Liver (tissue), 9 donors: ENCODE data around the gene PPP2R3B. TPM values are rescaled to one million over a fixed set of nuclear protein-coding genes. Genes with fewer than 3 reads are reported as not detected.

Experiments used
- DNase-seq: peaks from one replicate; pipeline ENCODE4 v3.0.0-alpha.2; 2017; ENCODE audit warnings: low spot score
- H3K27ac ChIP-seq, 2 donors: one replicate each; pipeline ENCODE4 v1.7.0; 2013; ENCODE audit warnings: inconsistent platforms in 2 of 2, low read length in 2 of 2, control low read depth in 1 of 2, low read depth in 1 of 2, mild to moderate bottlenecking in 1 of 2
- H3K27me3 ChIP-seq, 4 donors: one replicate each; pipeline versions ENCODE4 v1.6.1 to v1.7.0; 2013; ENCODE audit warnings: low read length in 3 of 4, inconsistent platforms in 1 of 4, mild to moderate bottlenecking in 1 of 4, moderate library complexity in 1 of 4; ENCODE audit not compliant: control insufficient read depth in 4 of 4, insufficient read depth in 4 of 4
- H3K36me3 ChIP-seq, 4 donors: one replicate each; pipeline versions ENCODE4 v1.6.1 to v1.7.0; 2013; ENCODE audit warnings: low read length in 3 of 4, mild to moderate bottlenecking in 3 of 4, low read depth in 1 of 4, moderate library complexity in 1 of 4; ENCODE audit not compliant: control insufficient read depth in 4 of 4, insufficient read depth in 3 of 4
- H3K4me1 ChIP-seq, 4 donors: one replicate each; pipeline versions ENCODE4 v1.6.1 to v1.7.0; 2013; ENCODE audit warnings: low read length in 3 of 4, mild to moderate bottlenecking in 3 of 4, moderate library complexity in 1 of 4; ENCODE audit not compliant: control insufficient read depth in 4 of 4, insufficient read depth in 4 of 4
- H3K4me3 ChIP-seq, 3 donors: one replicate each; pipeline versions ENCODE4 v1.6.1 to v1.7.0; 2013; ENCODE audit warnings: low read length in 3 of 3, control low read depth in 1 of 3, low read depth in 1 of 3, mild to moderate bottlenecking in 1 of 3
- H3K9ac ChIP-seq, 2 donors: one replicate each; pipeline ENCODE4 v1.7.0; 2013; ENCODE audit warnings: low read length in 2 of 2, mild to moderate bottlenecking in 2 of 2, moderate library complexity in 2 of 2, control low read depth in 1 of 2, low read depth in 1 of 2
- H3K9me3 ChIP-seq, 4 donors: one replicate each; pipeline versions ENCODE4 v1.6.1 to v1.7.0; 2013; ENCODE audit warnings: low read length in 3 of 4; ENCODE audit not compliant: control insufficient read depth in 4 of 4
- ATF3 ChIP-seq: IDR thresholded peaks from 2 replicates; pipeline ENCODE4 v1.6.1; 2016; ENCODE audit warnings: antibody characterized with exemption
- EGR1 ChIP-seq, 2 donors: IDR thresholded peaks; 2 replicates each; pipeline ENCODE4 v1.6.1; 2016 to 2018; ENCODE audit warnings: antibody characterized with exemption in 2 of 2, low read depth in 2 of 2
- FOXA1 ChIP-seq: IDR thresholded peaks from 2 replicates; pipeline ENCODE4 v1.6.1; 2016; ENCODE audit warnings: antibody characterized with exemption
- FOXA2 ChIP-seq: IDR thresholded peaks from 2 replicates; pipeline ENCODE4 v1.6.1; 2016; ENCODE audit warnings: antibody characterized with exemption
- GABPA ChIP-seq, 2 donors: IDR thresholded peaks in 1 of 2; conservative IDR thresholded peaks in 1 of 2; 2 replicates each; pipeline ENCODE4 v1.6.1; 2016; ENCODE audit warnings: antibody characterized with exemption in 2 of 2, mild to moderate bottlenecking in 1 of 2, moderate library complexity in 1 of 2
- HNF4A ChIP-seq, 2 donors: conservative IDR thresholded peaks; 2 replicates each; pipeline ENCODE4 v1.6.1; 2016; ENCODE audit warnings: antibody characterized with exemption in 2 of 2, mild to moderate bottlenecking in 2 of 2
- HNF4G ChIP-seq: IDR thresholded peaks from 2 replicates; pipeline ENCODE4 v1.6.1; 2016; ENCODE audit warnings: antibody characterized with exemption
- JUND ChIP-seq, 2 donors: IDR thresholded peaks; 2 replicates each; pipeline ENCODE4 v1.6.1; 2016; ENCODE audit warnings: antibody characterized with exemption in 2 of 2
- MAX ChIP-seq: IDR thresholded peaks from 2 replicates; pipeline ENCODE4 v1.6.1; 2016; ENCODE audit warnings: antibody characterized with exemption
- NR2F2 ChIP-seq: IDR thresholded peaks from 2 replicates; pipeline ENCODE4 v1.6.1; 2016; ENCODE audit warnings: antibody characterized with exemption
- RAD21 ChIP-seq, 2 donors: IDR thresholded peaks; 2 replicates each; pipeline ENCODE4 v1.6.1; 2016; ENCODE audit warnings: antibody characterized with exemption in 2 of 2, mild to moderate bottlenecking in 2 of 2
- RXRA ChIP-seq, 2 donors: IDR thresholded peaks; 2 replicates each; pipeline ENCODE4 v1.6.1; 2017 to 2018; ENCODE audit warnings: antibody characterized with exemption in 2 of 2, mild to moderate bottlenecking in 1 of 2
- SP1 ChIP-seq: IDR thresholded peaks from 2 replicates; pipeline ENCODE4 v1.6.1; 2018; ENCODE audit warnings: antibody characterized with exemption, mild to moderate bottlenecking
- TAF1 ChIP-seq: conservative IDR thresholded peaks from 2 replicates; pipeline ENCODE4 v1.6.1; 2016; ENCODE audit warnings: antibody characterized with exemption, mild to moderate bottlenecking
- YY1 ChIP-seq: IDR thresholded peaks from 2 replicates; pipeline ENCODE4 v1.6.1; 2016; ENCODE audit warnings: antibody characterized with exemption, mild to moderate bottlenecking
- WGBS: extraction: QIAGEN DNeasy Blood & Tissue Kit; methylation state at CpG from one replicate; pipeline ENCODE4 v1.1.7; 2013; 5-methylcytosine and 5-hydroxymethylcytosine counted together
- polyA plus RNA-seq, 2 donors: library from polyadenylated mRNA; stranded (reverse) in 1 of 2; unstranded in 1 of 2; fragments of 200-250 nt in 1 of 2; fragments of >200 nt in 1 of 2; fragmentation: Nextera tagmentation in 1 of 2; extraction: Ambion mirVana in 1 of 2; gene quantifications; one replicate each; pipeline versions ENCODE4 v1.2.1 to v1.2.3, GENCODE V29; 2013 to 2015
- total RNA-seq, 2 donors: library from RNA; depleted of rRNA; stranded (reverse); fragments of >200 nt; gene quantifications; one replicate each; pipeline ENCODE4 v1.2.3, GENCODE V29; 2014
- TF ChIP-seq, protein P1 (sequence below): IDR thresholded peaks from 2 replicates; pipeline ENCODE4 v1.6.1; 2016; ENCODE audit warnings: antibody characterized with exemption, mild to moderate bottlenecking
- TF ChIP-seq, protein P2 (sequence below): fragments of 150-350 bp; IDR thresholded peaks from 2 replicates; pipeline ENCODE4 v1.5.1; 2017; ENCODE audit warnings: improper control_type of control experiment, low read depth, low read length; ENCODE audit not compliant: missing input control
- TF ChIP-seq, protein P3 (sequence below): IDR thresholded peaks from 2 replicates; pipeline ENCODE4 v1.6.1; 2016; ENCODE audit warnings: antibody characterized with exemption
- donor health status: healthy.
- donor health status: healthy.
- donor health status: healthy.
- donor health status: healthy.
- donor health status: healthy.

The PPP2R3B gene
- total and polyA plus RNA-seq, 4 donors = 1.2 to 8.2 (median 4.3) TPM

DNA sequence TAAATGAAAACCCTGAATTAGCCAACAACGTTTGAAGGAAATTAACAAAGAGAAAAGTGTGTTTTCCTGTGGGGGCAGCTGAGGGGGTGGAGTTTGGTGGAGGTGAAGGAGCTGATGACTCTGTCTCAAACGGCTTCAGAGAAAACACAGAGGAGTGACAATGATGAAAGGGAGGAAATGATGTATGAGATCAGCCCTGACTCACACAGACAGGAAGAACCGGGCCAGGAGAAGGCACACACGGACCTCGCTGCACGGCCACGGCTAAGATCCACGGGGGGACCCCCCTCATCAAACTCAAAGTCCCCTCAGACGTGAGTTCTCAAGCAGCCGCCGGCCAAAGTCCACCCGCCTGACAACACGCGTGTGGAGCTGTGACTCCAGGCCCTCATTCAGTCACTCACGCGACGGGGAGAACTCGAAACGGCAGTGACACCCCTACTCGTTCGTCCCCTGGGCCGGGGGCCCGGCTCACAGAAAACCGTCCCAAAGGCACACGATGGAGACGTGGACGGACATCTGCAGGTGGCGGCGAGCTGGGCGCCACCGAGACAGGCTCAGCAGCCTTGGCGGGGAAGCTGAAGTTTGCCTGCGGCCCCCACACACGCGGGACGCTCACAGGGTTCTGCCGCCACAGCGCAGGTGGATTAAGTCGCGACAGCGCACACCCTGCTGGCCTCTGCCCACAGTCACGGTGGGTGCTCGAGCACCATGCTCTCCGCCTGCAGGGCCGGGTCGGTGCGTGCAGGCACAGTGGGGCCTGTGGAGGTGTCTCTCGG lies 28.8 kb downstream of the PPP2R3B start:
- no peaks in the 10 kb centered on the region for H3K27me3 ChIP-seq
- H3K9me3 ChIP-seq = peaks cover 0 to 6% (median 1%) of the 10 kb centered on the region in 4 donors
- H3K4me3 ChIP-seq = no peak overlapping the region
- TF ChIP-seq HNF4G (no peak), EGR1 (IDR thresholded peaks at IDR 0.05; ENCODE audit: low read depth in 2 of 2) (no peak), NR2F2 (no peak), MAX (no peak), GABPA (IDR thresholded peaks at IDR 0.05 in 1 of 2, conservative IDR thresholded peaks at IDR 0.05 in 1 of 2) (no peak), SP1 (no peak), FOXA1 (no peak), RXRA (IDR thresholded peaks at IDR 0.05) (no peak), RAD21 (IDR thresholded peaks at IDR 0.05) (no peak), HNF4A (conservative IDR thresholded peaks at IDR 0.05) (no peak), YY1 (no peak), JUND (IDR thresholded peaks at IDR 0.05) (no peak), ATF3 (no peak), TAF1 (no peak), FOXA2 (no peak)
- TF ChIP-seq, protein P1, sequence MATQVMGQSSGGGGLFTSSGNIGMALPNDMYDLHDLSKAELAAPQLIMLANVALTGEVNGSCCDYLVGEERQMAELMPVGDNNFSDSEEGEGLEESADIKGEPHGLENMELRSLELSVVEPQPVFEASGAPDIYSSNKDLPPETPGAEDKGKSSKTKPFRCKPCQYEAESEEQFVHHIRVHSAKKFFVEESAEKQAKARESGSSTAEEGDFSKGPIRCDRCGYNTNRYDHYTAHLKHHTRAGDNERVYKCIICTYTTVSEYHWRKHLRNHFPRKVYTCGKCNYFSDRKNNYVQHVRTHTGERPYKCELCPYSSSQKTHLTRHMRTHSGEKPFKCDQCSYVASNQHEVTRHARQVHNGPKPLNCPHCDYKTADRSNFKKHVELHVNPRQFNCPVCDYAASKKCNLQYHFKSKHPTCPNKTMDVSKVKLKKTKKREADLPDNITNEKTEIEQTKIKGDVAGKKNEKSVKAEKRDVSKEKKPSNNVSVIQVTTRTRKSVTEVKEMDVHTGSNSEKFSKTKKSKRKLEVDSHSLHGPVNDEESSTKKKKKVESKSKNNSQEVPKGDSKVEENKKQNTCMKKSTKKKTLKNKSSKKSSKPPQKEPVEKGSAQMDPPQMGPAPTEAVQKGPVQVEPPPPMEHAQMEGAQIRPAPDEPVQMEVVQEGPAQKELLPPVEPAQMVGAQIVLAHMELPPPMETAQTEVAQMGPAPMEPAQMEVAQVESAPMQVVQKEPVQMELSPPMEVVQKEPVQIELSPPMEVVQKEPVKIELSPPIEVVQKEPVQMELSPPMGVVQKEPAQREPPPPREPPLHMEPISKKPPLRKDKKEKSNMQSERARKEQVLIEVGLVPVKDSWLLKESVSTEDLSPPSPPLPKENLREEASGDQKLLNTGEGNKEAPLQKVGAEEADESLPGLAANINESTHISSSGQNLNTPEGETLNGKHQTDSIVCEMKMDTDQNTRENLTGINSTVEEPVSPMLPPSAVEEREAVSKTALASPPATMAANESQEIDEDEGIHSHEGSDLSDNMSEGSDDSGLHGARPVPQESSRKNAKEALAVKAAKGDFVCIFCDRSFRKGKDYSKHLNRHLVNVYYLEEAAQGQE = no peak
- TF ChIP-seq, protein P2, sequence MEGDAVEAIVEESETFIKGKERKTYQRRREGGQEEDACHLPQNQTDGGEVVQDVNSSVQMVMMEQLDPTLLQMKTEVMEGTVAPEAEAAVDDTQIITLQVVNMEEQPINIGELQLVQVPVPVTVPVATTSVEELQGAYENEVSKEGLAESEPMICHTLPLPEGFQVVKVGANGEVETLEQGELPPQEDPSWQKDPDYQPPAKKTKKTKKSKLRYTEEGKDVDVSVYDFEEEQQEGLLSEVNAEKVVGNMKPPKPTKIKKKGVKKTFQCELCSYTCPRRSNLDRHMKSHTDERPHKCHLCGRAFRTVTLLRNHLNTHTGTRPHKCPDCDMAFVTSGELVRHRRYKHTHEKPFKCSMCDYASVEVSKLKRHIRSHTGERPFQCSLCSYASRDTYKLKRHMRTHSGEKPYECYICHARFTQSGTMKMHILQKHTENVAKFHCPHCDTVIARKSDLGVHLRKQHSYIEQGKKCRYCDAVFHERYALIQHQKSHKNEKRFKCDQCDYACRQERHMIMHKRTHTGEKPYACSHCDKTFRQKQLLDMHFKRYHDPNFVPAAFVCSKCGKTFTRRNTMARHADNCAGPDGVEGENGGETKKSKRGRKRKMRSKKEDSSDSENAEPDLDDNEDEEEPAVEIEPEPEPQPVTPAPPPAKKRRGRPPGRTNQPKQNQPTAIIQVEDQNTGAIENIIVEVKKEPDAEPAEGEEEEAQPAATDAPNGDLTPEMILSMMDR = no peak
- TF ChIP-seq, protein P3, sequence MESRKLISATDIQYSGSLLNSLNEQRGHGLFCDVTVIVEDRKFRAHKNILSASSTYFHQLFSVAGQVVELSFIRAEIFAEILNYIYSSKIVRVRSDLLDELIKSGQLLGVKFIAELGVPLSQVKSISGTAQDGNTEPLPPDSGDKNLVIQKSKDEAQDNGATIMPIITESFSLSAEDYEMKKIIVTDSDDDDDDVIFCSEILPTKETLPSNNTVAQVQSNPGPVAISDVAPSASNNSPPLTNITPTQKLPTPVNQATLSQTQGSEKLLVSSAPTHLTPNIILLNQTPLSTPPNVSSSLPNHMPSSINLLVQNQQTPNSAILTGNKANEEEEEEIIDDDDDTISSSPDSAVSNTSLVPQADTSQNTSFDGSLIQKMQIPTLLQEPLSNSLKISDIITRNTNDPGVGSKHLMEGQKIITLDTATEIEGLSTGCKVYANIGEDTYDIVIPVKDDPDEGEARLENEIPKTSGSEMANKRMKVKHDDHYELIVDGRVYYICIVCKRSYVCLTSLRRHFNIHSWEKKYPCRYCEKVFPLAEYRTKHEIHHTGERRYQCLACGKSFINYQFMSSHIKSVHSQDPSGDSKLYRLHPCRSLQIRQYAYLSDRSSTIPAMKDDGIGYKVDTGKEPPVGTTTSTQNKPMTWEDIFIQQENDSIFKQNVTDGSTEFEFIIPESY = no peak
- H3K9ac ChIP-seq = no peak overlapping the region
- no peak overlapping the region for H3K27ac ChIP-seq
- no peak for DNase-seq
- 93% methylated on average over 48 of the region's 48 CpGs for WGBS
- no peaks in the 10 kb centered on the region for H3K4me1 ChIP-seq
- H3K36me3 ChIP-seq = peaks cover 0 to 14% (median 5%) of the 10 kb centered on the region in 4 donors
